Loucy (cell line): ENCODE results near the gene FHOD1.

Source experiments
- H2AFZ ChIP-seq: fragments of 200-600 bp; sonication (generic); 2 replicates; pipeline ENCODE4 v1.6.0; 2016; ENCODE audit warnings: antibody characterized with exemption, mild to moderate bottlenecking, low read length, moderate library complexity
- H3F3A ChIP-seq: fragments of 200-600 bp; 2 replicates; pipeline ENCODE4 v1.6.0; 2016; ENCODE audit warnings: antibody characterized with exemption, low read depth, mild to moderate bottlenecking
- H3K27me3 ChIP-seq: fragments of 200-600 bp; sonication (generic); 2 replicates; pipeline ENCODE4 v1.6.1; 2014; ENCODE audit warnings: low read length, mild to moderate bottlenecking; ENCODE audit not compliant: insufficient read depth, poor library complexity, severe bottlenecking
- H3K36me3 ChIP-seq: fragments of 200-600 bp; sonication (generic); 2 replicates; pipeline ENCODE4 v1.6.1; 2016; ENCODE audit warnings: low read length; ENCODE audit not compliant: insufficient read depth
- H3K4me1 ChIP-seq: fragments of 200-600 bp; sonication (generic); 2 replicates; pipeline ENCODE4 v1.5.1; 2014; ENCODE audit warnings: low read length, mild to moderate bottlenecking; ENCODE audit not compliant: insufficient read depth, poor library complexity, severe bottlenecking
- H3K4me2 ChIP-seq: fragments of 200-600 bp; sonication (generic); 2 replicates; pipeline ENCODE4 v1.6.0; 2014; ENCODE audit warnings: antibody characterized with exemption, low read length, low read depth, mild to moderate bottlenecking; ENCODE audit not compliant: poor library complexity, severe bottlenecking
- H3K4me3 ChIP-seq: fragments of 200-600 bp; sonication (generic); 2 replicates; pipeline ENCODE4 v1.5.1; 2014; ENCODE audit warnings: low read length, mild to moderate bottlenecking, mixed read lengths; ENCODE audit not compliant: poor library complexity, severe bottlenecking
- H3K79me2 ChIP-seq: fragments of 200-600 bp; sonication (generic); 2 replicates; pipeline ENCODE4 v1.6.1; 2014; ENCODE audit warnings: low read length; ENCODE audit not compliant: insufficient read depth
- H3K9ac ChIP-seq: fragments of 200-600 bp; sonication (generic); 2 replicates; pipeline ENCODE4 v1.6.0; 2014; ENCODE audit warnings: mild to moderate bottlenecking, low read depth, low read length, moderate library complexity; ENCODE audit not compliant: poor library complexity, severe bottlenecking
- H3K9me2 ChIP-seq: fragments of 200-600 bp; sonication (generic); replicated peaks from 2 replicates; pipeline ENCODE4 v1.6.1; 2016; ENCODE audit warnings: low read depth, low read length, mixed read lengths
- H3K9me3 ChIP-seq: fragments of 200-600 bp; sonication (generic); 2 replicates; pipeline ENCODE4 v1.6.1; 2014; ENCODE audit warnings: mild to moderate bottlenecking, antibody characterized with exemption, low read length, low read depth; ENCODE audit not compliant: insufficient read depth
- H4K20me1 ChIP-seq: fragments of 200-600 bp; sonication (generic); 2 replicates; pipeline ENCODE4 v1.6.0; 2014; ENCODE audit warnings: antibody characterized with exemption, low read length, mild to moderate bottlenecking; ENCODE audit not compliant: insufficient read depth, poor library complexity, severe bottlenecking
- EZH2phosphoT487 ChIP-seq: fragments of 200-600 bp; IDR thresholded peaks from 2 replicates; pipeline ENCODE4 v1.6.1; 2018; ENCODE audit warnings: antibody characterized with exemption, mild to moderate bottlenecking, moderate library complexity, borderline replicate concordance
- TF ChIP-seq, protein P1 (sequence below): fragments of 200-600 bp; sonication (generic); conservative IDR thresholded peaks from 2 replicates; pipeline ENCODE4 v1.5.1; 2014; ENCODE audit warnings: mild to moderate bottlenecking, antibody characterized with exemption, low read length

FHOD1 gene

GRCh38 chr16:67264277-67264676, 17.0 kb upstream of the FHOD1 start:
- no peaks in the 10 kb centered on the region for H4K20me1 ChIP-seq
- H3K4me1 ChIP-seq = no peaks in the 10 kb centered on the region
- H3K36me3 ChIP-seq = no peaks in the 10 kb centered on the region
- H3K9ac ChIP-seq = no peak overlapping the region
- no peaks in the 10 kb centered on the region for H3K9me3 ChIP-seq
- H3K79me2 ChIP-seq = no peaks in the 10 kb centered on the region
- H3K4me2 ChIP-seq = no peak overlapping the region
- no peak overlapping the region for H2AFZ ChIP-seq
- H3F3A ChIP-seq = no peaks in the 10 kb centered on the region
- no peaks in the 10 kb centered on the region for H3K27me3 ChIP-seq
- no peaks in the 10 kb centered on the region for H3K9me2 ChIP-seq
- TF ChIP-seq, protein P1, sequence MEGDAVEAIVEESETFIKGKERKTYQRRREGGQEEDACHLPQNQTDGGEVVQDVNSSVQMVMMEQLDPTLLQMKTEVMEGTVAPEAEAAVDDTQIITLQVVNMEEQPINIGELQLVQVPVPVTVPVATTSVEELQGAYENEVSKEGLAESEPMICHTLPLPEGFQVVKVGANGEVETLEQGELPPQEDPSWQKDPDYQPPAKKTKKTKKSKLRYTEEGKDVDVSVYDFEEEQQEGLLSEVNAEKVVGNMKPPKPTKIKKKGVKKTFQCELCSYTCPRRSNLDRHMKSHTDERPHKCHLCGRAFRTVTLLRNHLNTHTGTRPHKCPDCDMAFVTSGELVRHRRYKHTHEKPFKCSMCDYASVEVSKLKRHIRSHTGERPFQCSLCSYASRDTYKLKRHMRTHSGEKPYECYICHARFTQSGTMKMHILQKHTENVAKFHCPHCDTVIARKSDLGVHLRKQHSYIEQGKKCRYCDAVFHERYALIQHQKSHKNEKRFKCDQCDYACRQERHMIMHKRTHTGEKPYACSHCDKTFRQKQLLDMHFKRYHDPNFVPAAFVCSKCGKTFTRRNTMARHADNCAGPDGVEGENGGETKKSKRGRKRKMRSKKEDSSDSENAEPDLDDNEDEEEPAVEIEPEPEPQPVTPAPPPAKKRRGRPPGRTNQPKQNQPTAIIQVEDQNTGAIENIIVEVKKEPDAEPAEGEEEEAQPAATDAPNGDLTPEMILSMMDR = peak; percentile 46
- TF ChIP-seq EZH2phosphoT487 = no peak
- H3K4me3 ChIP-seq = no peak overlapping the region

DNA sequence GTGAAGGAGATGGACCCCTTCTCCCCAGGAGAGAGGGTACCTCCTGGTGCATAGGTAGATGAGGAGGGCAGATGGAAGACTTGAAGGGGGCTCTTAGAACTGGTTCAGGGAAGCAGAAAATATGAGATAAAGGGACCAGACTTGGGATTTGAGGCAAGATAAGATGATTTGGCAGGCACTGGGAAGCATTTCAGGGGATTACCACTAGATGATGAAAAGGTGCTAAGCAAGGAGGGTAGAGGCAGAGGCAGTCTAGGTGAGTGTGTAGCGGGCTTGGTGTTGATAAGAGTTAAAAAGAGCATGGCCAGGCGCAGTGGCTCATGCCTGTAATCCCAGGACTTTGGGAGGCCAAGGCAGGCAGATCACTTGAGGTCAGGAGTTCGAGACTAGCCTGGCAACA, 15.9 kb upstream of the FHOD1 start:
- no peaks in the 10 kb centered on the region for H3F3A ChIP-seq
- no peaks in the 10 kb centered on the region for H3K4me1 ChIP-seq
- no peaks in the 10 kb centered on the region for H4K20me1 ChIP-seq
- H3K36me3 ChIP-seq = no peaks in the 10 kb centered on the region
- TF ChIP-seq, protein P1 = no peak
- TF ChIP-seq EZH2phosphoT487 = no peak
- no peaks in the 10 kb centered on the region for H3K9me3 ChIP-seq
- no peak overlapping the region for H2AFZ ChIP-seq
- H3K9ac ChIP-seq = no peak overlapping the region
- no peak overlapping the region for H3K4me3 ChIP-seq
- H3K79me2 ChIP-seq = no peaks in the 10 kb centered on the region
- H3K27me3 ChIP-seq = no peaks in the 10 kb centered on the region
- H3K4me2 ChIP-seq = no peak overlapping the region
- H3K9me2 ChIP-seq = no peaks in the 10 kb centered on the region

- TF ChIP-seq EZH2phosphoT487 = no peak
- TF ChIP-seq, protein P1 = peak; percentile 71
- H2AFZ ChIP-seq = no peak overlapping the region
- H3K4me3 ChIP-seq = no peak overlapping the region
- H3K4me2 ChIP-seq = no peak overlapping the region
- no peaks in the 10 kb centered on the region for H3K27me3 ChIP-seq
- no peaks in the 10 kb centered on the region for H3K36me3 ChIP-seq
- no peaks in the 10 kb centered on the region for H4K20me1 ChIP-seq
- H3K9ac ChIP-seq = peak overlapping the region; percentile 10
- no peaks in the 10 kb centered on the region for H3F3A ChIP-seq
- H3K4me1 ChIP-seq = no peaks in the 10 kb centered on the region
- H3K79me2 ChIP-seq = no peaks in the 10 kb centered on the region
- H3K9me3 ChIP-seq = no peaks in the 10 kb centered on the region
- no peaks in the 10 kb centered on the region for H3K9me2 ChIP-seq
Measured at GRCh38 chr16:67260426-67261063, 13.3 kb upstream of the FHOD1 start.
